ENCODE measurements around the gene MCF2L2. TPM values are rescaled to one million over a fixed set of nuclear protein-coding genes. Genes with fewer than 3 reads are reported as not detected.

Gene MCF2L2
- polyA plus RNA-seq, 1 donor from 2014 or later = 9.3 TPM

DNA sequence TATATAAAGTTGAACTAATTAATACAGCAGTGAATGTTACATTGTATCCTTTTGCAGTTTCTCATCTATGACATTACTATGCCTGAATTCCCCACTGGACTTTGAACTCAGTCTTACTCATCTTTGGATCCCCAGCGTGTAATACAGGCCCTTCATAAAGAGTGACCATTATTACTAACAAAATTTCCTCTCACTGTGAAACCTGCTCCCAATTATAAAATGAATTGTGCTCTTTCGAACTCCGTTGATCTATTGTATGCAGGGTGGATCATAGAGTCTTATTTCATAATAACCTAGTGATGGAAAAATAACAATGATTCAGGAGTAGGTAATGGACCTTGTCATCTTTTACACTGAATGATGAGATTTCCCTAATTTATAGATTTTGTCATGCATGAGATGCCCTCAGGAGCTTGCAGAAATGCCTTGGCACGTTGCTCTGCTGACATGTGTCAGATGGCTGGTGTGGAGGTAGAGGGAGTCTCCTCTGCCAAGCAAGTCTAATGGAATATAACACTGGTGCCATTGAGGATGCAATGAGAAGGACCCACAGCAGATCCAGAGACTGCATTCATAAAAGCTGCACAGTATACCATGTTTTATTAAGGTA, 149.8 kb downstream of the MCF2L2 start:
- H3F3A ChIP-seq (ENCODE audit: insufficient read depth, low read length, poor library complexity, severe bottlenecking) = no peaks in the 10 kb centered on the region
- no peak overlapping the region for H2AFZ ChIP-seq (ENCODE audit: low read depth, low read length)
- no peaks in the 10 kb centered on the region for H4K20me1 ChIP-seq (ENCODE audit: insufficient read depth)
- H3K4me2 ChIP-seq (ENCODE audit: low read length) = no peak overlapping the region
- no peaks in the 10 kb centered on the region for H3K27me3 ChIP-seq (ENCODE audit: insufficient read depth, low read depth, low read length)
- no peak overlapping the region for H3K9ac ChIP-seq (ENCODE audit: low read length)
- no peaks in the 10 kb centered on the region for H3K36me3 ChIP-seq (ENCODE audit: insufficient read depth, low read length)
- H3K9me2 ChIP-seq (ENCODE audit: insufficient read depth, low read length) = no peaks in the 10 kb centered on the region
- H3K27ac ChIP-seq (ENCODE audit: low read length) = no peak overlapping the region
- H3K4me3 ChIP-seq (ENCODE audit: low read length) = no peak overlapping the region
- H3K9me3 ChIP-seq (ENCODE audit: low read length) = no peaks in the 10 kb centered on the region
- H3K79me2 ChIP-seq (replicated peaks; ENCODE audit: insufficient read depth, low read length) = no peaks in the 10 kb centered on the region
- TF ChIP-seq EZH2 (IDR thresholded peaks at IDR 0.05; ENCODE audit: borderline replicate concordance, insufficient read depth, low read length, poor library complexity, severe bottlenecking) = no peak
- no peak for TF ChIP-seq TAF1 (IDR thresholded peaks at IDR 0.05; ENCODE audit: low read depth)
- TF ChIP-seq SMC3 (conservative IDR thresholded peaks at IDR 0.05; ENCODE audit: poor library complexity) = no peak
- TF ChIP-seq MXI1 (conservative IDR thresholded peaks at IDR 0.05; ENCODE audit: poor library complexity, severe bottlenecking) = no peak
- TF ChIP-seq RAD21 (conservative IDR thresholded peaks at IDR 0.05) = no peak
- TF ChIP-seq REST (IDR thresholded peaks at IDR 0.05; ENCODE audit: borderline replicate concordance) = no peak
- no peak for TF ChIP-seq CTCF (IDR thresholded peaks at IDR 0.05; ENCODE audit: poor library complexity, severe bottlenecking)
- TF ChIP-seq EP300 (conservative IDR thresholded peaks at IDR 0.05; ENCODE audit: poor library complexity, severe bottlenecking) = no peak
- no peak for TF ChIP-seq POLR2AphosphoS5 (IDR thresholded peaks at IDR 0.05)

DNA sequence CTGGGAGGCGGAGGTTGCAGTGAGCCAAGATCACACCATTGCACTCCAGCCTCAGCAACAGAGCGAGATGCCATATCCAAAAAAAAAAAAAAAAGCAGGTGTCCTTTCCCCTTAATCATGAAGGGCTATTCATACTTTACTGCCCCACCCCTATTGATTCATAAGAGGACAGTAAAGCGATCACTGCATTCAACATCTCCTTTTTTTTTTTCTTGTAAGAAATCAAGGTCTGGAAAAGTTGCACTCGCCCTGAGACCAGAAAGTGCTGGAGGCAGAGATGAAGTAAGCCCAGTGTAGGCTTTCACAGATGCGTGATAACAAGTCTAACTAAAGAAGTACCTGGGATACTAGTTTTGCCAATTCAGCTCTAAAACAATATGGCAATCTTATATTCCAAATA, 151.2 kb downstream of the MCF2L2 start:
- no peak overlapping the region for H2AFZ ChIP-seq (ENCODE audit: low read depth, low read length)
- H3K79me2 ChIP-seq (replicated peaks; ENCODE audit: insufficient read depth, low read length) = no peaks in the 10 kb centered on the region
- H3K27ac ChIP-seq (ENCODE audit: low read length) = no peak overlapping the region
- no peak overlapping the region for H3K4me2 ChIP-seq (ENCODE audit: low read length)
- H4K20me1 ChIP-seq (ENCODE audit: insufficient read depth) = no peaks in the 10 kb centered on the region
- no peak overlapping the region for H3K4me3 ChIP-seq (ENCODE audit: low read length)
- no peaks in the 10 kb centered on the region for H3F3A ChIP-seq (ENCODE audit: insufficient read depth, low read length, poor library complexity, severe bottlenecking)
- H3K36me3 ChIP-seq (ENCODE audit: insufficient read depth, low read length) = no peaks in the 10 kb centered on the region
- TF ChIP-seq REST (IDR thresholded peaks at IDR 0.05; ENCODE audit: borderline replicate concordance) (no peak), CTCF (IDR thresholded peaks at IDR 0.05; ENCODE audit: poor library complexity, severe bottlenecking) (no peak), RAD21 (conservative IDR thresholded peaks at IDR 0.05) (no peak), EZH2 (IDR thresholded peaks at IDR 0.05; ENCODE audit: borderline replicate concordance, insufficient read depth, low read length, poor library complexity, severe bottlenecking) (no peak), EP300 (conservative IDR thresholded peaks at IDR 0.05; ENCODE audit: poor library complexity, severe bottlenecking) (no peak), POLR2AphosphoS5 (IDR thresholded peaks at IDR 0.05) (no peak), MXI1 (conservative IDR thresholded peaks at IDR 0.05; ENCODE audit: poor library complexity, severe bottlenecking) (no peak), TAF1 (IDR thresholded peaks at IDR 0.05; ENCODE audit: low read depth) (no peak), SMC3 (conservative IDR thresholded peaks at IDR 0.05; ENCODE audit: poor library complexity) (no peak)
- no peaks in the 10 kb centered on the region for H3K27me3 ChIP-seq (ENCODE audit: insufficient read depth, low read depth, low read length)
- H3K9me2 ChIP-seq (ENCODE audit: insufficient read depth, low read length) = no peaks in the 10 kb centered on the region
- H3K9me3 ChIP-seq (ENCODE audit: low read length) = no peaks in the 10 kb centered on the region
- H3K9ac ChIP-seq (ENCODE audit: low read length) = no peak overlapping the region
